Measurements from ENCODE around the gene ARNT2. TPM values are rescaled to one million over a fixed set of nuclear protein-coding genes. Genes with fewer than 3 reads are reported as not detected.

ARNT2 gene
- total RNA-seq, 1 donor from 2014 or later = 3.6 TPM

- Histone ChIP-seq H3K4me3 (no peak overlapping the region), H3K9me3 (replicated peaks) (no peaks in the 10 kb centered on the region), H3K36me3 (no peaks in the 10 kb centered on the region), H3K4me1 (peaks cover 25% of the 10 kb centered on the region), H3K27me3 (ENCODE audit: low read depth) (no peaks in the 10 kb centered on the region), H3K27ac (replicated peaks) (no peak overlapping the region)
- TF ChIP-seq CTCF (IDR thresholded peaks at IDR 0.05; ENCODE audit: borderline replicate concordance) = no peak
- intact Hi-C loops (cut with micrococcal nuclease) = no loop called here
- DNase-seq = no peak
Observed at GRCh38 chr15:80525853-80526252, 121.7 kb downstream of the ARNT2 start.

- intact Hi-C loops (cut with micrococcal nuclease) = no loop called here
- H3K27ac ChIP-seq (replicated peaks) = no peak overlapping the region
- no peaks in the 10 kb centered on the region for H3K27me3 ChIP-seq (ENCODE audit: low read depth)
- no peak for TF ChIP-seq CTCF (IDR thresholded peaks at IDR 0.05; ENCODE audit: borderline replicate concordance)
- no peak overlapping the region for H3K4me3 ChIP-seq
- no peaks in the 10 kb centered on the region for H3K9me3 ChIP-seq (replicated peaks)
- H3K36me3 ChIP-seq = no peaks in the 10 kb centered on the region
- peaks cover 27% of the 10 kb centered on the region for H3K4me1 ChIP-seq
- no peak for DNase-seq
Observed at GRCh38 chr15:80526556-80527340, 122.6 kb downstream of the ARNT2 start.

DNA sequence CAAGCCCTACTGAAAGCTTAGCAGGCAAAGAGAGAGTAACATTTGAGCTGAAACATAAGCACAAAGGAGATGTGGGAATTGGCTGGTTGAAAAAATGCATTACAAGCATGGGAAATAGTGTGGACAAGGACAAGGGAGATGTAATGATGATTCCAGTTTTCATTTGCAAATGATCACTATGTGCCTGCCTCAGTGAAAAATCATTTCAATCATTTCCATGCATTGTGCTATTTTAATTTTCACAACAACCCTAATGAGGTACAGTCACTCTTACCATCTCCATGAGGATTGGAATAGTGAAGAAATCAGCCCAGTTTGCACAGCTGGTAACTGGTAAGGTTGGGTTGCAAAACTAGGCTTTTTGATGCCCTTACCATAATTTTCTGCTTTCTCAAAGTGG is 123.2 kb downstream of the ARNT2 start:
- Histone ChIP-seq H3K36me3 (no peaks in the 10 kb centered on the region), H3K27me3 (ENCODE audit: low read depth) (no peaks in the 10 kb centered on the region), H3K4me3 (no peak overlapping the region), H3K4me1 (peaks cover 30% of the 10 kb centered on the region), H3K27ac (replicated peaks) (no peak overlapping the region), H3K9me3 (replicated peaks) (no peaks in the 10 kb centered on the region)
- no peak for DNase-seq
- intact Hi-C loops (cut with micrococcal nuclease) = no loop called here
- TF ChIP-seq CTCF (IDR thresholded peaks at IDR 0.05; ENCODE audit: borderline replicate concordance) = no peak

GRCh38 chr15:80527961-80528360 is 123.8 kb downstream of the ARNT2 start:
- H3K36me3 ChIP-seq = no peaks in the 10 kb centered on the region
- intact Hi-C loops (cut with micrococcal nuclease) = no loop called here
- no peak for TF ChIP-seq CTCF (IDR thresholded peaks at IDR 0.05; ENCODE audit: borderline replicate concordance)
- H3K4me1 ChIP-seq = peaks cover 30% of the 10 kb centered on the region
- H3K4me3 ChIP-seq = no peak overlapping the region
- no peak for DNase-seq
- no peak overlapping the region for H3K27ac ChIP-seq (replicated peaks)
- H3K27me3 ChIP-seq (ENCODE audit: low read depth) = no peaks in the 10 kb centered on the region
- no peaks in the 10 kb centered on the region for H3K9me3 ChIP-seq (replicated peaks)

DNA sequence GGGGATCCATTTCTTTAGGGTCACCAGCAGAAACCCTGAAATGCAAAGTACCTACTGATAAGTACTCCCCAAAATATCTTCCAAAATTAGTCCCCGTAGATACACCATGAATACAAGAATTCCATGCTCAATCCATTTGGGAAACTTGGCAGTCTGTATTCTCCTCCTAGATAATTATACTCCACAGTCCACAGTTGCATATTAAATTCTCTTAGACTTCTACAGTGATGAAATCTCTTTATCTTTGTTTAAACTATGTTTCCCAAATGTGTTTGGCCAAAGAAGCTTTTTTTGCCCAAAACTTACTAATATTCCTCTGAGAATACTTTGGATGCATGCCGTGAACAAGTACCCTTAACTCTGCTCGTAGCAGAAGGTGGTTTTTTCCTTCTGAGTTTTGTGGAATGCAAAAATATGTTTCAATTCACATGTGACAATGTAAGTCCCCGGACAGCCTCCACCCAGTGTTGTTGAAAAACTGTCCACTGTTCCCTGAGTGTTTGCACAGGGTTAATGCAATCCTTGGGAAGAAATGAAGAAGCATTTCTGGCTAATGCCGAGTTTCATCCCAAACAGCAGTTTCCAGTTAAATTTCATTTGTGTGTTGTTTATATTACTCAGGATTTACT is 126.7 kb downstream of the ARNT2 start:
- Histone ChIP-seq H3K9me3 (replicated peaks) (peaks cover 8% of the 10 kb centered on the region), H3K4me1 (peaks cover 28% of the 10 kb centered on the region), H3K27ac (replicated peaks) (no peak overlapping the region), H3K27me3 (ENCODE audit: low read depth) (no peaks in the 10 kb centered on the region), H3K36me3 (no peaks in the 10 kb centered on the region), H3K4me3 (no peak overlapping the region)
- no peak for TF ChIP-seq CTCF (IDR thresholded peaks at IDR 0.05; ENCODE audit: borderline replicate concordance)
- no peak for DNase-seq
- intact Hi-C loops (cut with micrococcal nuclease) = no loop called here

All from left ventricle myocardium inferior (tissue), 1 donor.